Osteocyte (in vitro differentiated cells): ENCODE data around the gene WDR7. TPM values are rescaled to one million over a fixed set of nuclear protein-coding genes. Genes with fewer than 3 reads are reported as not detected.

Experiments
- DNase-seq: peaks from one replicate; pipeline ENCODE4 v3.0.0; 2021; ENCODE audit warnings: mixed read lengths; ENCODE audit not compliant: unreplicated experiment; ENCODE audit errors: extremely low spot score
- H3K27ac Mint-ChIP-seq: one replicate; pipeline ENCODE4 v1.8.0; 2021; ENCODE audit warnings: mild to moderate bottlenecking, mixed read lengths; ENCODE audit not compliant: unreplicated experiment
- H3K27me3 Mint-ChIP-seq: one replicate; pipeline ENCODE4 v1.8.0; 2021; ENCODE audit warnings: mixed read lengths; ENCODE audit not compliant: unreplicated experiment
- H3K36me3 Mint-ChIP-seq: one replicate; pipeline ENCODE4 v1.8.0; 2021; ENCODE audit warnings: mixed read lengths; ENCODE audit not compliant: unreplicated experiment
- H3K4me1 Mint-ChIP-seq: one replicate; pipeline ENCODE4 v1.8.0; 2021; ENCODE audit warnings: mixed read lengths; ENCODE audit not compliant: unreplicated experiment
- H3K4me3 Mint-ChIP-seq: one replicate; pipeline ENCODE4 v1.8.0; 2021; ENCODE audit warnings: mild to moderate bottlenecking, moderate library complexity, mixed read lengths; ENCODE audit not compliant: unreplicated experiment
- H3K9me3 Mint-ChIP-seq: one replicate; pipeline ENCODE4 v1.8.0; 2021; ENCODE audit warnings: mixed read lengths; ENCODE audit not compliant: unreplicated experiment
- total RNA-seq: library from RNA; stranded (reverse); gene quantifications from 2 replicates; pipeline ENCODE4 v1.2.1, GENCODE V29; 2021
- TF ChIP-seq, protein P1 (sequence below): fragments of 200-600 bp; sonication (generic); IDR thresholded peaks from 2 replicates; pipeline ENCODE4 v1.5.0; 2021; ENCODE audit warnings: antibody characterized with exemption, mild to moderate bottlenecking, moderate library complexity

WDR7 gene
- total RNA-seq, 1 donor from 2014 or later = 25.9 TPM

DNA sequence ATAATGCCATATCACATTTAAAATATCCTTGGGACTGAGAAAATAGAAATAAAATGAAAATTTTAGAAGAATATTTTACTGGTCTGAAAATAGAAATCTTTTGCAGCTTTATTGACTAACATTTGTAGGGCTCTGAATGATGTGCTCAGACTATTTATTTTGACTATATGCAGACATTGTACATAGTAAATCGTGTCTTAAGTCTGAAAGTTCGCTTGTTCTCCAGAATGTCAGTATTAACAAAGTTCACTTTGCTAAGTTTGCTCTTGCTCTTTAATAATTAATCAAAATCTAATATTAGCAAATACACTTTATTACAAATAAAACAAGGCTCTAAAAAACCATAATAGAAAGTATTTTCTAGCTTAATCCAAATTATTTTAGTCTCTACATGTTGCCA, 219.8 kb downstream of the WDR7 start:
- TF ChIP-seq, protein P1, sequence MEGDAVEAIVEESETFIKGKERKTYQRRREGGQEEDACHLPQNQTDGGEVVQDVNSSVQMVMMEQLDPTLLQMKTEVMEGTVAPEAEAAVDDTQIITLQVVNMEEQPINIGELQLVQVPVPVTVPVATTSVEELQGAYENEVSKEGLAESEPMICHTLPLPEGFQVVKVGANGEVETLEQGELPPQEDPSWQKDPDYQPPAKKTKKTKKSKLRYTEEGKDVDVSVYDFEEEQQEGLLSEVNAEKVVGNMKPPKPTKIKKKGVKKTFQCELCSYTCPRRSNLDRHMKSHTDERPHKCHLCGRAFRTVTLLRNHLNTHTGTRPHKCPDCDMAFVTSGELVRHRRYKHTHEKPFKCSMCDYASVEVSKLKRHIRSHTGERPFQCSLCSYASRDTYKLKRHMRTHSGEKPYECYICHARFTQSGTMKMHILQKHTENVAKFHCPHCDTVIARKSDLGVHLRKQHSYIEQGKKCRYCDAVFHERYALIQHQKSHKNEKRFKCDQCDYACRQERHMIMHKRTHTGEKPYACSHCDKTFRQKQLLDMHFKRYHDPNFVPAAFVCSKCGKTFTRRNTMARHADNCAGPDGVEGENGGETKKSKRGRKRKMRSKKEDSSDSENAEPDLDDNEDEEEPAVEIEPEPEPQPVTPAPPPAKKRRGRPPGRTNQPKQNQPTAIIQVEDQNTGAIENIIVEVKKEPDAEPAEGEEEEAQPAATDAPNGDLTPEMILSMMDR = no peak
- H3K4me3 Mint-ChIP-seq = no peak overlapping the region
- H3K27me3 Mint-ChIP-seq = no peaks in the 10 kb centered on the region
- peaks cover 7% of the 10 kb centered on the region for H3K4me1 Mint-ChIP-seq
- no peak overlapping the region for H3K27ac Mint-ChIP-seq
- H3K36me3 Mint-ChIP-seq = no peaks in the 10 kb centered on the region
- no peak for DNase-seq
- H3K9me3 Mint-ChIP-seq = no peaks in the 10 kb centered on the region

DNA sequence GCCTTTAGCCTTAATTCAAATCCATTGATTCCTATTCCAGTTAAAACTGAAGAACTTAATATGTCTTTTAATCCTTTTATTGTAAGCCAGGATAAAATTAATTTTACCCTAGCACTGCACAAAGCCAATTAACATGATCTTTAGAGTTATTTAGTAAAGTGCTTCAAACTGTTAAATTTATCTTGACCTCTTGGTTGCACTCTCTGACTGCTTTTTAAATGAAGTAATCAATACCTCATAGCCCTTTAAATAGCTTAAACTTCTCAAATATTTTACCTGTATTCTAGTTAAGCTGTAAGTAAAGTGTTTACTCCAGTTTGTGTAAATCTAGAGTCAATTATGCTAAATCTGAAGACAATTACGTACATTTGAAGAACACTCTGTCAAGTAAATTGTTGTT, 221.0 kb downstream of the WDR7 start:
- no peaks in the 10 kb centered on the region for H3K36me3 Mint-ChIP-seq
- peaks cover 5% of the 10 kb centered on the region for H3K4me1 Mint-ChIP-seq
- H3K4me3 Mint-ChIP-seq = no peak overlapping the region
- no peaks in the 10 kb centered on the region for H3K27me3 Mint-ChIP-seq
- H3K9me3 Mint-ChIP-seq = no peaks in the 10 kb centered on the region
- no peak overlapping the region for H3K27ac Mint-ChIP-seq
- TF ChIP-seq, protein P1 = no peak
- DNase-seq = no peak

DNA sequence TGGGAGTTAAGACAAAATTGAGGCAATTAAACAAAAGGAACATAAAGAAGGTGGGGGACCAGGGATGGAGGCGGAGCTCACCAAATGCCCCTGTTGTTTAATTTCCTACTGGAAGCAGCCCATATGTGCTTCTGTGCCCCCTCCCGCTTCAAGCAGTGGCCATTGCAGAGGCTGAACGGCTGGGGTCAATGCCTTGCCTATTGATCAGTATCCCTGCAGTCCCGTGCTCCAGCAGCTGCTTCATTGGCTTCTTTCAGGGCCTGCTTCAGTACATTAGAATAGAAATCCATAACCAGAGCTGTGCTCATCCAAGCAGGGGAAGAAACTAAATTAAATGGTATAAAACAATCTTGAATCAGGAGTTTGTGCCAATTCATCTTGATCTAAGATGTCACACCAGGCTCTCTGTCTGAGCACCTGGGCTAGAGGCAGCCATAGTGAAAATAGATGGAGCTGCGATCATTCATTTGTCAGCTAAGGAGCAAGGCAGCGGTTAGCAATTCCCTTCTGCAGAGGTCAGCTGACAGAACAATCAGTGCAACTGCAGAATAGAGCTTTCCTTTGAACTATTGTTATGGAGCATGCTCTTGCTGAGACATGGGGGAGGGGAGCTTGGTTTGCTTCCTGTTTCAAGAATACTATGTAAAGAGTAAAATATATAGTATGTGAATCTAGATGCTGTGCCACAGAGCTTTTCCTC, 222.4 kb downstream of the WDR7 start:
- no peak for DNase-seq
- peaks cover 5% of the 10 kb centered on the region for H3K4me1 Mint-ChIP-seq
- TF ChIP-seq, protein P1 = no peak
- no peaks in the 10 kb centered on the region for H3K9me3 Mint-ChIP-seq
- H3K4me3 Mint-ChIP-seq = no peak overlapping the region
- no peaks in the 10 kb centered on the region for H3K27me3 Mint-ChIP-seq
- no peak overlapping the region for H3K27ac Mint-ChIP-seq
- no peaks in the 10 kb centered on the region for H3K36me3 Mint-ChIP-seq

DNA sequence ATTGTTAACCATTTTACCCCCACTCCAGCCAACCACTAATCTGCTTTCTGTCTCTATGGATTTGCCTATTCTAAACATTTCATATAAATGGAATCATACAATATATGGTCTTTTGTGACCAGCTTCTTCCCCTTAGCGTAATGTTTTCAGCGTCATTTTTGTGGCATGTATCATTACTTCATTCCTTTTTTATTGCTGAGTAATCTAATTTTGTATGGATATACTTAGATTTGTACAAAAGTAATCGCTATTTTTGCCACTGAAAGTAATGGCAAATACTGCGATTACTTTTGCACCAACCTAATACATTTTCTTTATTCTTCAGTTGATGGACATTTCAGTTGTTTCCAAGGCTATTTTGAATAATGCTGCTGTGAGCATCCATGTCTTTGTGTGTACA, 227.6 kb downstream of the WDR7 start:
- no peak overlapping the region for H3K27ac Mint-ChIP-seq
- no peak for DNase-seq
- no peaks in the 10 kb centered on the region for H3K27me3 Mint-ChIP-seq
- TF ChIP-seq, protein P1 = no peak
- H3K9me3 Mint-ChIP-seq = no peaks in the 10 kb centered on the region
- H3K36me3 Mint-ChIP-seq = peaks cover 5% of the 10 kb centered on the region
- H3K4me1 Mint-ChIP-seq = peaks cover 2% of the 10 kb centered on the region
- no peak overlapping the region for H3K4me3 Mint-ChIP-seq

DNA sequence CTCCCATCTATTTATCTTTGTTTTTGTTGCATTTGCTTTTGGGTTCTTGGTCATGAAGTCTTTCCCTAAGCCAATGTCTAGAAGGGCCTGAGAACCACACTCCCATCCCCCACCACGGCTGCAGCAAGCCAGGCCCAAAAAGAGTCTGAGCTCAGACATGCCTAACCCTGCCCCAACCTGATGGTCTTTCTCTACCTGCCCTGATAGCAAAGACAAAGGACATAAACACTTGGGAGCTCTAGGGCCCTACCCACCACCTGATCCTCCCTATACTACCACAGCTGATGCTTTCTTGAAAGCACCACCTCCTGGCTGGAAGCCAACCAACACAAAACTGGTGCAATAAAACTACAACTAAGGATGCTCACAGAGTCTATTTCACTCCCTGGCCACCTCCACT, 233.4 kb downstream of the WDR7 start:
- no peak for DNase-seq
- H3K27me3 Mint-ChIP-seq = no peaks in the 10 kb centered on the region
- H3K9me3 Mint-ChIP-seq = peaks cover 3% of the 10 kb centered on the region
- TF ChIP-seq, protein P1 = no peak
- peaks cover 18% of the 10 kb centered on the region for H3K4me1 Mint-ChIP-seq
- peaks cover 11% of the 10 kb centered on the region for H3K36me3 Mint-ChIP-seq
- no peak overlapping the region for H3K4me3 Mint-ChIP-seq
- no peak overlapping the region for H3K27ac Mint-ChIP-seq
